ENCODE results near the gene CFAP61. TPM values are rescaled to one million over a fixed set of nuclear protein-coding genes. Genes with fewer than 3 reads are reported as not detected.

Gene CFAP61
- total RNA-seq, 1 experiment from 2014 or later, result not detected

GRCh38 chr20:20224806-20225205 is 172.5 kb downstream of the CFAP61 start:
- DNase-seq (no peak), ATAC-seq (no peak)
- POLR2A ChIA-PET (ENCODE audit: unreplicated experiment), result no interaction called here
- H2AFZ ChIP-seq (ENCODE audit: low read length), result no peak overlapping the region
- H3K36me3 ChIP-seq (ENCODE audit: low read depth, low read length), result no peaks in the 10 kb centered on the region
- H3K79me2 ChIP-seq (ENCODE audit: low read length), result no peaks in the 10 kb centered on the region
- H4K20me1 ChIP-seq (ENCODE audit: low read length), result no peaks in the 10 kb centered on the region
- BruUV-seq (replicated peaks), result no TSS peak
- no peak overlapping the region for H3K9ac ChIP-seq (ENCODE audit: low read length)
- H3K4me2 ChIP-seq (ENCODE audit: low read length), result no peak overlapping the region
- H3K4me3 ChIP-seq (ENCODE audit: low read length), result no peak overlapping the region
- no peaks in the 10 kb centered on the region for H3K9me2 ChIP-seq (replicated peaks; ENCODE audit: low read length)
- H3K27me3 ChIP-seq (ENCODE audit: low read length), result peaks cover 80% of the 10 kb centered on the region
- intact Hi-C loops (cut with micrococcal nuclease), result no loop called here
- no peaks in the 10 kb centered on the region for H3K9me3 ChIP-seq (ENCODE audit: low read length)
- no peak overlapping the region for H3K27ac ChIP-seq (ENCODE audit: low read length)
- CTCF ChIA-PET, result no interaction called here
- TF ChIP-seq EZH2phosphoT487 (IDR thresholded peaks at IDR 0.05; ENCODE audit: borderline replicate concordance, low read length) (no peak), CTCF (conservative IDR thresholded peaks at IDR 0.05; ENCODE audit: low read depth, low read length) (no peak), EZH2 (IDR thresholded peaks at IDR 0.05; ENCODE audit: low read length, unreplicated experiment) (no peak)
- H3F3A ChIP-seq (ENCODE audit: low read length, unreplicated experiment), result no peaks in the 10 kb centered on the region
- H3K4me1 ChIP-seq (ENCODE audit: insufficient read depth, low read length), result no peaks in the 10 kb centered on the region

GRCh38 chr20:20225325-20226043 is 173.2 kb downstream of the CFAP61 start:
- POLR2A ChIA-PET (ENCODE audit: unreplicated experiment), result interaction anchor here (0.6 kb wide), 1 partner anchor 113 kb away, joined by 5 read pairs; no protein-coding TSS in a partner anchor
- Histone ChIP-seq H3K4me3 (ENCODE audit: low read length) (no peak overlapping the region), H3K9me2 (replicated peaks; ENCODE audit: low read length) (no peaks in the 10 kb centered on the region), H3K27me3 (ENCODE audit: low read length) (peaks cover 78% of the 10 kb centered on the region), H3K9me3 (ENCODE audit: low read length) (no peaks in the 10 kb centered on the region), H3K36me3 (ENCODE audit: low read depth, low read length) (no peaks in the 10 kb centered on the region), H3K27ac (ENCODE audit: low read length) (no peak overlapping the region), H3K4me2 (ENCODE audit: low read length) (no peak overlapping the region), H3K4me1 (ENCODE audit: insufficient read depth, low read length) (no peaks in the 10 kb centered on the region), H3K79me2 (ENCODE audit: low read length) (no peaks in the 10 kb centered on the region), H4K20me1 (ENCODE audit: low read length) (no peaks in the 10 kb centered on the region), H3F3A (ENCODE audit: low read length, unreplicated experiment) (no peaks in the 10 kb centered on the region), H2AFZ (ENCODE audit: low read length) (no peak overlapping the region), H3K9ac (ENCODE audit: low read length) (no peak overlapping the region)
- ATAC-seq (no peak), DNase-seq (no peak)
- BruUV-seq (replicated peaks), result no TSS peak
- CTCF ChIA-PET, result no interaction called here
- intact Hi-C loops (cut with micrococcal nuclease), result no loop called here
- TF ChIP-seq EZH2phosphoT487 (IDR thresholded peaks at IDR 0.05; ENCODE audit: borderline replicate concordance, low read length) (no peak), EZH2 (IDR thresholded peaks at IDR 0.05; ENCODE audit: low read length, unreplicated experiment) (no peak), CTCF (conservative IDR thresholded peaks at IDR 0.05; ENCODE audit: low read depth, low read length) (no peak)

GRCh38 chr20:20226554-20226953 is 174.2 kb downstream of the CFAP61 start:
- ChIA-PET POLR2A (ENCODE audit: unreplicated experiment) (no interaction called here), CTCF (no interaction called here)
- Histone ChIP-seq H3K9ac (ENCODE audit: low read length) (no peak overlapping the region), H3K27ac (ENCODE audit: low read length) (no peak overlapping the region), H3K4me3 (ENCODE audit: low read length) (no peak overlapping the region), H3K27me3 (ENCODE audit: low read length) (peaks cover 78% of the 10 kb centered on the region), H3K4me2 (ENCODE audit: low read length) (no peak overlapping the region), H4K20me1 (ENCODE audit: low read length) (no peaks in the 10 kb centered on the region), H3K36me3 (ENCODE audit: low read depth, low read length) (no peaks in the 10 kb centered on the region), H3K9me2 (replicated peaks; ENCODE audit: low read length) (no peaks in the 10 kb centered on the region), H3K79me2 (ENCODE audit: low read length) (no peaks in the 10 kb centered on the region), H3F3A (ENCODE audit: low read length, unreplicated experiment) (no peaks in the 10 kb centered on the region), H3K9me3 (ENCODE audit: low read length) (no peaks in the 10 kb centered on the region), H2AFZ (ENCODE audit: low read length) (no peak overlapping the region), H3K4me1 (ENCODE audit: insufficient read depth, low read length) (no peaks in the 10 kb centered on the region)
- intact Hi-C loops (cut with micrococcal nuclease), result no loop called here
- no peak for DNase-seq
- no TSS peak for BruUV-seq (replicated peaks)
- ATAC-seq, result no peak
- TF ChIP-seq CTCF (conservative IDR thresholded peaks at IDR 0.05; ENCODE audit: low read depth, low read length) (no peak), EZH2 (IDR thresholded peaks at IDR 0.05; ENCODE audit: low read length, unreplicated experiment) (no peak), EZH2phosphoT487 (IDR thresholded peaks at IDR 0.05; ENCODE audit: borderline replicate concordance, low read length) (no peak)
